NCI-H345 (cell line): Measurements from ENCODE around the gene STX8.

Experiments used
- DNase-seq: peaks from one replicate; lab custom pipeline; 2025; lab: John Stamatoyannopoulos, UW

STX8 gene

GRCh38 chr17:9239793-9240658 lies 335.6 kb downstream of the STX8 start:
- DNase-seq, result no peak

GRCh38 chr17:9239246-9239792 lies 336.3 kb downstream of the STX8 start:
- DNase-seq, result no peak

DNA sequence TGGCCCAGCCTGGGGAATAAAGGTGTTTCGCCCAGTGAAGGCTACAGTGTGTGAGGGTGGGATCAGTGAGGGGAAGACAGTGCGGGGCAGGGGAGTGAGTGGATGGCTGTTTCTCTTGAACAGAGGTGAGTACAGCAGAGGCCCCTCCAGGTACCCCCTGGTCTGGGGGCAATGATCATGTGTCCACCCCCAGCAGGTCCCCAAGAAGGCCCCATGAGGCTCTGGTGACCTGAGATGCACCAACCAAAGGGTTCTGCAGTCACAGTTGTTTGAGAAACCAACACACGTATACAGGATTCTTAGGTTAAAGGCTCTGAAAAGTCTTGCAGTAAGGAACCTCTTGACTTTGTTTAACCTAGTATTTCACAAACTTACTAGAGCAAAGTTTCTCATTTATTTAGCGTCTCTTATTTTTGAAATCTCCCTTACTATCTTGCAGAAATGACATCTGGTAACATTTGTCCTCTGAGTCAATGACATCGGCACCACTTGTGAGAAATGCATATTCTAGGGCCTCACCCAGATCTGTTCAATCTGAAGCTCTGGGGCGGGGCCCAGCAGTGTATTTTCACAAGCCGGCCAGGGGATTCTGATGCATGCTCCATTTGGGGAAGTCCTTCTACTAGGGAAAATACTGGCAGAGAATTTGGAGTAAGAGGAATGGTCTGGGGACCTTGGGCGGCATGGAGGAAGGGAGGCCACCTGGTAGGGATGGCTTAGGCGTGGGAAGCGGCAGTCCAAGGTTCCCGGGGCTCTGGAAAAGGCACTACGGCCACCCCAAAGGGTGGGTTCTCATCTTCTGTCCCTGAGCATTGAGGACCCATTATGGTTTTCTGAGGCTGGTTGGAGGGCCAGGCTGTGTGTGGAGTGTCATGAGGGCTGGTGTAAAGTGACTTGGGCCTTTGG lies 337.0 kb downstream of the STX8 start:
- no peak for DNase-seq

DNA sequence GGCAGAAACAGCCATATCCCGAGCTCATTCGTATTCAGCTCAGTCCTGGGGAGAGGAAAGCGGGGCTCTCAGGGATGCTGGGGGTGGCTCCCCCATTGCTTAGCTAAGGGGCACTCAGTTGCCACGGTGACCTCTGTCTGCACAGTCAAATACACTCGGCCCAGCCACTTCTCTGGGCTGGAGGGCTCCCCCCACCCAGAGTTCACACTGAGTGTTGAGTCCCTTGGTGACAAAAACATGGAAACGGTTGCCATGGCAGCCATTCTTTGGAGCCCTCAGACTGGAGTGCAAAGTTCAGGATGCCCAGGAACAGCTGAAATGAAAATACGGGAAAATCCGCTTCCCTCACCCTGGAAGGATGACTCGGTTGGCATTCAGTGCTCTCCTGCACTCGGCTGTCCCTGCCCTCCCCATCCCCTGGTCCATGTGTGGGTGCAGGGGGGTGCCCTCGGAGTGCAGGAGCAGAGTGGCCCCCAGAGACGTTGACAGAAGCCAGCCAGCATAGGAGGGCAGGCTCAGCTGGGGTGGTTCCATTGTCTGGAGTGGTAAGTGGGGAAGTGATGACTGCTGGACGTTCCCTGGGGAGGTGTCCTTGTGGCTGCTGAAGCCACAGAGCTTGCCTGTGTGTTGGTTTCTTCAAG lies 337.8 kb downstream of the STX8 start:
- no peak for DNase-seq

DNA sequence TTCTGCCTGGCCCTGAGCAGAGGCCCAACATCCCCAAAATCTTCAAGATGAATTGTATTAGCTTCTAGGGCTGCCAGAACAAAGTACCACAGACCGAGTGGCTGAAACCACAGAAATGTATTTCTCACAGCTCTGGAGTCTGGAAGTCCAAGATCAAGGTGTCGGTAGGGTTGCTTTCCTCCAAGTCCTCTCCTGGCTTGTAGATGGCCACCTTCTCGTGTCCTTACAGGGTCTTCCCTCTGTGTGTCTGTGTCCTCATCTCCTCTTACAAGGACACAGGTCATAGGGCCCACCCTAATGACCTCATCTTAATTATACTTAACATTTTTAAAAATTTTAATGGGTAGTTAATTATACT lies 338.6 kb downstream of the STX8 start:
- no peak for DNase-seq

DNA sequence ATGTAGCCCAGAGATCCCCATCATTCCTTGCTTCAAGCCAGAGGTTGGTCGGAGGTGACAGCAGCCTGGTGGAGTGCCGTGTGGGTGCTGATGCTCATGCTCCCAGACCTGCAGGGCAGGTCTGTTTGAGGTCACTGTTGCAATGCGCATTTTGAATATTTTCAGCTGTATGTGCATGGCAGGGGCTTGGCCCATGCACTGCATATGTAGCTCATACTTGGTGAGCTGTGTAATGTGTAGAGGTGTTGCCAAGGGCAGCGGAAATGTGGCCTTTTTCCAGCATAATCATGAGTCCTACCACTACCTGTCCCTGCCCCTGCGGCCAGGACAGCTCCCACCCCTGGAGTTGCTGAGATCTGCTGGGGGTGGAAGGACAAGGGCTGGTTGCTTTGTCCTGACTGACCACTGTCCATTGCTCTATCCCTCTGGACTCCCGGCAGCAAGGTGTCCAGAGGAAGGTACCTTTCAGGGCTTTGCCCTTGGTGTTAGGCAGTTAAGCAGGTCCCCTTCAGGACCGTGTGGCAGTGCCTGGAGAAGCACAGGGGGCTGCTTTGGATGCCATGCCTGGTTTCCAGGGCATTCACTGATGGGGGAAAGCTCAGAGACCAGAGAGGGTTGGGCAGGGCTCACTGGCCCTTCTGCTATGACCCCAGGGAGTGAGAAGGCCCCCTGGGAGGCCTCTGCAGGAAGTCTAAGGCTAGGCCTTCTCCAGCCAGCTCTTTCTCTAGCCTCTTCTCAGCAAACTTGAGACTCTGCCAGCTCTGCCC lies 339.2 kb downstream of the STX8 start:
- DNase-seq, result no peak

DNA sequence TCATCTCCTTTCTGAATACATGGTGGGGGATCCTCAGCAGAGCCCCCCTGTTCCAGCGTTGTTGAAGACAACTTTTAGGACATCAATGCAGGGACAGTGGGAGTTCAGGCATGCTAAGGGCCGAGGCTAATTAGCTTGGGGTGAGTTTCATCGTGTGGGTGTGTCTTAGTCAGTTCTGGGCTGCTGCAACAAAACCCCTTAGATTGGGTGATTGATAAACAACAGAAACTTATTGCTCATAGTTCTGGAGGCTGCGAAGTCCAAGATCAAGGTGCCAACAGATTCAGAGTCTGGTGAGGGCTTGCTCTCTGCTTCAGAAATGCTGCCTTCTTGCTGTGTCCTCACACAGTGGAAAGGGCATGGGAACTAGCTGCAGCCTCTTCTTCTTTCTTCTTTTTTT lies 340.3 kb downstream of the STX8 start:
- DNase-seq, result no peak

GRCh38 chr17:9234389-9234945 lies 341.2 kb downstream of the STX8 start:
- DNase-seq, result no peak

DNA sequence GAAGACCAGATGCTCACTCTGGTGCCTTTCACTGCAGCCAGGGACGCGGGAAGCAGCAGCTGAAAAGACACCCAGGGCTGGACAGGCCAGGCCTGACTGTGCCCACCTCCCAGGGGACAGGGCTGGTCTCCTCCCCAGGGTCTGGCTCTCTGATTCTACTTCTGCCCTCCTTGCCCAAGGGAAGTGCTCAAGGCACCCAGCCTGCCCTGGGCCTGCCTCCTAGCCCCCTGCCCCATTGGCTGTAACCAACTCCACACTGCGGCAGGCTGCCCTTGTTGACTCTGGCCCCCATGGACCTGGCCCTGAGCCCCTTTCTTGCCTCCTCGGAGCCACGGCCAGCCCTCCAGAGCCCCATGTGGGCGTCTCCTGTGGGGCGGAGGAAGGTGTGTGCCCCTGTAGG lies 341.9 kb downstream of the STX8 start:
- DNase-seq, result no peak

DNA sequence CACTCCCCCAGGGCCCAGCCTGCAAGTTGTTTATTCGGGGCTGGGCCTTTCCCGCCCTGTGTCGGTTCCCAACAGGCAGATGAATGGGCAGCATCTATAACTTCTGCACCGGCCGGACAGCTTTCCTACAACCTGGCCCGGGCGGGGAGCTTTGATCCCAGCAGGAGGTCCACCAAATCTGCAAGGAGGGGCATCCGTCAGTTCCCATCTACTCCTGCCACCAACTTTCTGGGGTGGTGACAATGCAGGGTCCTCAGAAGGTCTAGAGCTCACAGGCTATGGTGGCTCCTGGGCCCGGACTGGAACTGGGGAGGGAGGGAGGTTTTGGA lies 342.4 kb downstream of the STX8 start:
- DNase-seq, result no peak

DNA sequence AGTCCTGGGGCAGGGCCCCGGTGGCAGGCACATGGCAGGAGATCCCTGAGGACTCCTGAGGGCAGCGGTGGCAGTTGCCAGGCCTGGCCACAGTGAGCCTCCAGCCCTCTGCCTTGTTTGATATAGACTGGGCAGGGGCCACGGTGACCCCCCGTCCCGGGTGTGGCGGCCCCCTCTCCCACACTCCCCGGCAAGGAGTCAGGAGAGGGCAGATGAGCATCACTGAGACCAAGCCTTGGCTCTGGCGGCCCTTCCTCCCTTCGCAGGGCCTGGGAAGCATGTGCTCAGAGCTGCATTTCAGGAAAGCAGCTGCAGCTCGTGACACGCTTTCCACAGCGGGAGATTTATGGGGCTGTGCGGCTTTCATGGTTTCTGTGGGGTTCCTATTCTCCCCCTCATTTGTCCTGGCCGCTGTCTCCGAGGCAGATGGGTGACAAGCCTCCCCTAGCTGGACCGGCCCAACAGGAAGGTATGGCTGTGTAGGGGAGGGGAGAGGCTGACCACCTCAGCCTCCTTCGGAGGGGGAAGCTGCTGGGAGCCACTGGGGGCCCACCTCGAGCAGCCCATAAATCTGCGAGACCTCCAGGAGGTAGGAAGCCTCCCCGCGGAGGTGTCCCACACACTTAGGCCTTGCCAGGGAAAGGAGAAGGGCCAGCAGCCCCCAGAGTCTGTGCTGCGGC lies 342.9 kb downstream of the STX8 start:
- DNase-seq, result no peak

DNA sequence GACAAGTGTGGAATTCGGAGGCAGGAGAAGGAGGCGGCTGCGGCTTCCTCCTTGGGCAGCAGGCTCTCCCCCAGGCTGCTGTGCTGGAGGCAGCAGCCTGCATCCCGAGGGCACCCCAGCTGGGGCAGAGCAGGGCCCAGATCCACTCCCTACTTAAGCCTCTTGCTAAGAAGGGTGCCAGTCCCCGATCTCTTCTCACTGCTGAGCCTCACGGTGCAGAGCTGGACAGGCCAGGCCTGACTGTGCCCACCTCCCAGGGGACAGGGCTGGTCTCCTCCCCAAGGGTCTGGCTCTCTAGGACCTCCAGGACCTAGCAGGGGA lies 343.5 kb downstream of the STX8 start:
- no peak for DNase-seq

GRCh38 chr17:9231449-9232154 lies 344.0 kb downstream of the STX8 start:
- no peak for DNase-seq

DNA sequence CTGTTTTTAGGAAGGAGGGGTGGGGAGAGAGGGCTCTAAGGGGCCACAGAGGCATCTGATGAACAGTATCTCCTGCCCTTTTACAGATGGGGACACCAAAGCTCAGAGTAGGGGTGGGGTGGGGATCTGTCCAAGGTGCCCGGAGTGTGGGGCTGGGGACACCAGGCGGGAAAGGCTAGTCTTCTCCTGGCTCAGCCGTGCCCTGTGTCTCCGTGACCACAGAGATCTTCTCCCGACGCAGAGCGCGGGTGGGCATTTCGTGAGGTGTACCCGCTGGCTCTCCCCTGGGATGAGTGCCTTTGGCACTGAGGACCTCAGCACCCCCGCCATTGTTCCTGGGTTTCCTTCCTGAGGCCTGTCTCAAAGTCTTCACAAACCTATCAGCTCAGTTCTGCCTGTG lies 344.8 kb downstream of the STX8 start:
- no peak for DNase-seq

GRCh38 chr17:9230346-9230745 lies 345.3 kb downstream of the STX8 start:
- DNase-seq, result no peak

DNA sequence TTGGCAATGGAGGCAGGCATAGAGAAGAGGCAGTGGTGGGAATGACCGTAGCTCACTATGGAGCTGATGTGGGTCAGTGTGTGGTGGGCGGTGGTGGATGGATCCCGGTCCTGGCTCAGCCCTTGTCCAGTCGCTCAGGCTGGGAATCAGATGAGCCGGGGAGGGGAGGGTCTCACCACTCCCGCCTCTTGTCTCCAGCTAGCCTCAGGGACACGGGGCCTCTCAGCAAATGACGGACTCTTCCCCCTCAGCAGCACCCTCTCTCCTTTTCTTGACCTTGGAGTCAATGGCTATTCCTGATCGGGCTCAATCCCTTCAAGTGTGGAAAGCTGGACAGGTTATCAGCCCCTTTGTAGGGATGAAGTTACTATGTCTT lies 345.8 kb downstream of the STX8 start:
- DNase-seq, result no peak

DNA sequence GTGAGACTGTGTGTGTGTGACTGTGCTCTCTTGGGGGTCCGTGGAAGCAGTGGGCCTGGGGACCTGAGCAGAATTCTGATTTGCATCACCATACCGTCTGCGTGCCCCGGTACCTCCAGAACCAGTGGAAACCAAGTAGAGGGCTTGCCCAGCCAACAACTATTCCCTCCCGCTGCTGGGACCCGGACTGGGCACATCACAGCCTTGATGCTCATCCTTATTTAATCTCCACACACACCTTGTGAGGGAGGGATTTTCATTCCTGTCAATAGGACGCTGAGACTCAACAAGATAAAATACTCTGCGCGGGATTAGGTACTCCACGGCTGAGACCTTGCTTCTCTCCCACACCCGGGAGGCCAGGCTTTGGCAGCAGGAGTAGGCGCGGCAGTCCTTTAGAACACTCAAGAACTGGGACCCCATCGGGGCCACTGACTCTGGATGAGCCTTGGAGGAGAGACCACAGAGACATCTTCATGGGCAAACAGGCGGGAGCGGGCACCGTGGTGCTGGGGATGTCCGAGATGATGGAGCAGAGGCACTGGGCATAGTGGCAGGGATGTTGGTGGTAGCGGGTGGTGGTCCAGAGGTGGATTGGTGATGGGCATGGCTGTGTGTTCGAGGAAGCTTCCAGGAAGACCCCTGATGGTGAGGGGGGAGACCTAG lies 346.3 kb downstream of the STX8 start:
- DNase-seq, result no peak

DNA sequence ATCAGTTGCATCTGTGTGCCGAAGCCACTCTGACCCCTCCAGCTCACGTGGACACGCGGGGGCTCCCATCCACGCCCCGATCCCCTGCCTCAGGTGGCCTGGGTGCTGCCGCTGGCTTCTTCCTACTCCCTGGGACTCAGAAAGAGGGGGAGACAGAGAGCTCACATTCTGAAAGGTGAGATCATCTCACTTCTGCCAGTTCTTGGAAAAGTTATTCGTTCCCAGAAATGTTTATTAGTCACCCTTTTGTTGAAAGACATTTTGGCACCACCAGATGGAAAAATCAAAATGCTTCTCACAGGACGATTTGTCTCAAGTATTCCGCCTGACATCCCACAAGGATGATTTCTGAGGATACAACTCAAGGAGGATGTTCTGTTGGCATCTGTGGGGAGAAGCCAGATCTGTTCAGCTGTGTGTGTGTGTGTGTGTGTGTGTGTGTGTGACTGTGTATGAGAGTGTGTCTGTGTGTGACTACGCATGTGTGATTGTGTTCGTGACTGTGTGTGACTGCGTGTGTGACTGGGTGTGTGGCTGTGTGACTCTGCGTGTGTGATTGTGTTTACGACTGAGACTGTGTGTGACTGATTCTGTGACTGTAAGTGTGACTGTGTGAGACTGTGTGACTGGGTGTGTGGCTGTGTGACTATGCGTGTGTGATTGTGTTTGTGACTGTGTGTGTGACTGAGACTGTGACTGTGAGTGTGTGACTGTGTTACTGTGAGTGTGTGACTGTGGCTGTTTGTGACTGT lies 347.0 kb downstream of the STX8 start:
- no peak for DNase-seq

DNA sequence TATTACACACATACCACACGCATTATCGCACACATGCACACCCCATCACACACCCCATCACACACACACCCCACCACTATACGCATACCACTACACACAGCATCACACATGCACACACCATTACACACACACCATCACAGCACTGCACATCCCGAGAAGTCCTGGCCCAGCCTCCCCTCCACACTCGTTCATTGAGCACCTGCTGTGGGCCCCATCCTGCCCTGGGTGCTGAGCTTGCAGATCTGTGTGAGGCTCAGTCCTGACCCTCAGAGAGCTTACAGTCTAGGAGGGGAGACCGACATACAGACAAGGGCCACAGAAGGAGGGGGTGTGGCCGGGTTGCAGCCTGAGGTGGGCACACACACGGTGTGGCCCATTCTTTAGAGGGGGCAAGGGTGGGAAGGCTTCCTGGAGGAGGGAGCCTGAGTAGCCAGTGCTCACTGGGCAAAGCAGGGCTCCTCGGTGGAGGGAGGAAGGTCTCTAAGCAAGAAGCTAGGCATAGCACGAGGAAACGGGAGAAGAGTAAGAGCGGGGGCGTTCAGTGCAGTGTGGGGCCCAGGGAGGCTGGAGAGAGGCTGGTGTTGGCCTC lies 347.7 kb downstream of the STX8 start:
- DNase-seq, result no peak
